Measurements from ENCODE around the gene RGS17.

RGS17 gene

DNA sequence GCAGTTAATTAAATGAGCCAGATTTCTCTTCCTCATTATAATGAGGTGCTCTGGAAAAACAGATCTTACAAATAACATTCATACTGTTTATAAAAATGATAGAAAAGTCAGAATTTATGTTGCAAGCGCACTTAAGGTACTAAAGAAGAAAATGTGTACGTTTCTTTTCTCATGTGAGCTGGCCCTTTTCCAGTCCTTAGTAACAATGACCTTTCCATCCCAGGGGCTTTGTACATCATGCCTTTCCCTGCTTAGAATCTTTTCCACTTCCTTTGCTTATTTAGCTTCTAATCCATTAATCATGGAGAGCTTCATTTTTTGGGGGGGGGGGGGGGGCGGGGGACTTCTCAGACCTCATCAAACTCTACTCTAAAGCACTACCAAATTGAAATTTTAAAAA is 153.0 kb downstream of the RGS17 start:
- Histone ChIP-seq H3K79me1 (ENCODE audit: low read length) (no peaks in the 10 kb centered on the region), H3K18ac (ENCODE audit: low read length) (no peak overlapping the region), H3K9me3 (ENCODE audit: insufficient read depth, low read depth, low read length) (no peaks in the 10 kb centered on the region), H3K27ac (ENCODE audit: low read depth, low read length) (no peak overlapping the region), H3K9ac (ENCODE audit: low read length) (no peak overlapping the region), H3K27me3 (ENCODE audit: insufficient read depth, low read length) (no peaks in the 10 kb centered on the region), H3K4me2 (ENCODE audit: low read length) (no peak overlapping the region), H2AFZ (ENCODE audit: insufficient read depth, low read length, poor library complexity) (no peak overlapping the region), H4K12ac (ENCODE audit: low read depth, low read length) (no peak overlapping the region), H2AK5ac (ENCODE audit: low read length) (no peak overlapping the region), H3K4me3 (ENCODE audit: low read depth, low read length) (no peak overlapping the region), H4K91ac (ENCODE audit: low read depth, low read length) (no peak overlapping the region), H3K4ac (ENCODE audit: low read depth, low read length) (no peak overlapping the region), H2BK12ac (ENCODE audit: low read length) (no peak overlapping the region), H2BK120ac (ENCODE audit: insufficient read depth, low read length, poor library complexity) (no peak overlapping the region), H3K36me3 (ENCODE audit: control insufficient read depth in 1 of 2, insufficient read depth in 2 of 2, low read length in 2 of 2) (peaks cover 2 to 11% of the 10 kb centered on the region in 2 experiments), H3K79me2 (ENCODE audit: control insufficient read depth, insufficient read depth, low read length, poor library complexity) (peaks cover 12% of the 10 kb centered on the region), H3K4me1 (ENCODE audit: control insufficient read depth in 1 of 2, insufficient read depth in 2 of 2, low read length in 2 of 2) (peaks cover 0 to 2% of the 10 kb centered on the region in 2 experiments), H2BK5ac (ENCODE audit: low read depth, low read length, poor library complexity) (no peak overlapping the region), H4K8ac (ENCODE audit: low read depth, low read length) (no peak overlapping the region), H3K14ac (ENCODE audit: low read length) (no peak overlapping the region), H3K23ac (ENCODE audit: low read length) (no peak overlapping the region)
- no peak for DNase-seq
- no CpG with 5 or more reads among the region's 3 CpGs for WGBS (ENCODE audit: extremely low coverage, insufficient coverage, insufficient read length)

DNA sequence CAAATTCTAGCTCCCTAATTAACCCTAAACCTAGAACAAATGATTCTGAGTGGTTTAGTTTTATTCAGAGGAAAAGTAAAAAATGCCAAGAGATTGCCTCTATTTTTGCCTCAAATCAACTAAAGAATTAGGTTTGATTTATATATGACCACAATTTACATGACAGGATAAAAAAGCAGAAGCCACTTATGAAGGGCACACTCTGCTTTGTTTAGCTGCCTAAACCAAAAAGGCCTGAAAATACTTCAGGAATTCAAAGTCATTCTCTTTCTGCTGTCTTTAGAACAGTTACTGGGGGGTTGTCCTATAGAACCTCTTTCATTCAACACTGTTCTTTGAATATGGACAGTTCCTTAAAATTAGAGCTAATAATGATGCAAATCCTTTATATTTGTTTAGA is 153.5 kb downstream of the RGS17 start:
- Histone ChIP-seq H3K4ac (ENCODE audit: low read depth, low read length) (no peak overlapping the region), H3K36me3 (ENCODE audit: control insufficient read depth in 1 of 2, insufficient read depth in 2 of 2, low read length in 2 of 2) (peaks cover 2 to 11% of the 10 kb centered on the region in 2 experiments), H2BK5ac (ENCODE audit: low read depth, low read length, poor library complexity) (no peak overlapping the region), H3K9me3 (ENCODE audit: insufficient read depth, low read depth, low read length) (no peaks in the 10 kb centered on the region), H3K23ac (ENCODE audit: low read length) (no peak overlapping the region), H3K27ac (ENCODE audit: low read depth, low read length) (no peak overlapping the region), H3K9ac (ENCODE audit: low read length) (no peak overlapping the region), H3K4me1 (ENCODE audit: control insufficient read depth in 1 of 2, insufficient read depth in 2 of 2, low read length in 2 of 2) (peaks cover 0 to 2% of the 10 kb centered on the region in 2 experiments), H3K4me3 (ENCODE audit: low read depth, low read length) (no peak overlapping the region), H3K14ac (ENCODE audit: low read length) (no peak overlapping the region), H3K79me2 (ENCODE audit: control insufficient read depth, insufficient read depth, low read length, poor library complexity) (peaks cover 10% of the 10 kb centered on the region), H2BK120ac (ENCODE audit: insufficient read depth, low read length, poor library complexity) (no peak overlapping the region), H2BK12ac (ENCODE audit: low read length) (no peak overlapping the region), H4K91ac (ENCODE audit: low read depth, low read length) (no peak overlapping the region), H4K8ac (ENCODE audit: low read depth, low read length) (no peak overlapping the region), H4K12ac (ENCODE audit: low read depth, low read length) (no peak overlapping the region), H3K79me1 (ENCODE audit: low read length) (no peaks in the 10 kb centered on the region), H3K18ac (ENCODE audit: low read length) (no peak overlapping the region), H3K4me2 (ENCODE audit: low read length) (no peak overlapping the region), H3K27me3 (ENCODE audit: insufficient read depth, low read length) (no peaks in the 10 kb centered on the region), H2AFZ (ENCODE audit: insufficient read depth, low read length, poor library complexity) (no peak overlapping the region), H2AK5ac (ENCODE audit: low read length) (no peak overlapping the region)
- DNase-seq = no peak

DNA sequence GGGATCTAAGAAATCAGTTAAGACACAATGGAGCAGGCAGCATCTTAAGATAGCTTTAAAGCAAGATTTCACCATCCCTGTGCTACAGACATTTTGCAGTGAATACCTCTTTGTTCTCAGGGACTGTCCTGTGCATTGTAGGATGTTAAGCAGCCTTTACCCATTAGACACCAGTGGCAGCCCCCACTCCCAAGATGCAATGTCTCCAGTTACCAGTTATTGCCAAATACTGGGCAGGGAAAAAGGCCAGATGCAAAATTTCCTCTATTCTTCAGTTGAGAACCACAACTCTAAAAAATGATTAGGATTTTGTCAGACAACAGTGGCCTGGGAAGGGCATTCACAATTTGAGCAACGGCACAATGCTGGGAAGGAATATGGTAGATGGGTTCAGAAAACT is 154.3 kb downstream of the RGS17 start:
- no peak overlapping the region for H3K14ac ChIP-seq (ENCODE audit: low read length)
- no peaks in the 10 kb centered on the region for H3K79me1 ChIP-seq (ENCODE audit: low read length)
- peaks cover 0 to 2% of the 10 kb centered on the region in 2 experiments for H3K4me1 ChIP-seq (ENCODE audit: control insufficient read depth in 1 of 2, insufficient read depth in 2 of 2, low read length in 2 of 2)
- H2AFZ ChIP-seq (ENCODE audit: insufficient read depth, low read length, poor library complexity) = no peak overlapping the region
- H2BK120ac ChIP-seq (ENCODE audit: insufficient read depth, low read length, poor library complexity) = no peak overlapping the region
- no peaks in the 10 kb centered on the region for H3K27me3 ChIP-seq (ENCODE audit: insufficient read depth, low read length)
- no peak overlapping the region for H2BK12ac ChIP-seq (ENCODE audit: low read length)
- H3K79me2 ChIP-seq (ENCODE audit: control insufficient read depth, insufficient read depth, low read length, poor library complexity) = peaks cover 4% of the 10 kb centered on the region
- no peak overlapping the region for H4K8ac ChIP-seq (ENCODE audit: low read depth, low read length)
- no peaks in the 10 kb centered on the region for H3K9me3 ChIP-seq (ENCODE audit: insufficient read depth, low read depth, low read length)
- H3K27ac ChIP-seq (ENCODE audit: low read depth, low read length) = no peak overlapping the region
- H3K4ac ChIP-seq (ENCODE audit: low read depth, low read length) = peak overlapping the region; percentile 64
- no peak overlapping the region for H4K91ac ChIP-seq (ENCODE audit: low read depth, low read length)
- no peak overlapping the region for H3K9ac ChIP-seq (ENCODE audit: low read length)
- no peak overlapping the region for H4K12ac ChIP-seq (ENCODE audit: low read depth, low read length)
- DNase-seq = no peak
- no CpG with 5 or more reads among the region's 1 CpG for WGBS (ENCODE audit: extremely low coverage, insufficient coverage, insufficient read length)
- H3K4me2 ChIP-seq (ENCODE audit: low read length) = no peak overlapping the region
- H3K4me3 ChIP-seq (ENCODE audit: low read depth, low read length) = no peak overlapping the region
- H2AK5ac ChIP-seq (ENCODE audit: low read length) = no peak overlapping the region
- peaks cover 2 to 11% of the 10 kb centered on the region in 2 experiments for H3K36me3 ChIP-seq (ENCODE audit: control insufficient read depth in 1 of 2, insufficient read depth in 2 of 2, low read length in 2 of 2)
- no peak overlapping the region for H2BK5ac ChIP-seq (ENCODE audit: low read depth, low read length, poor library complexity)
- no peak overlapping the region for H3K18ac ChIP-seq (ENCODE audit: low read length)
- no peak overlapping the region for H3K23ac ChIP-seq (ENCODE audit: low read length)

GRCh38 chr6:152975204-152975915 is 155.7 kb downstream of the RGS17 start:
- Histone ChIP-seq H3K27ac (ENCODE audit: low read depth, low read length) (no peak overlapping the region), H3K4ac (ENCODE audit: low read depth, low read length) (peak overlapping the region; percentile 52), H3K9me3 (ENCODE audit: insufficient read depth, low read depth, low read length) (no peaks in the 10 kb centered on the region), H2AK5ac (ENCODE audit: low read length) (no peak overlapping the region), H3K79me2 (ENCODE audit: control insufficient read depth, insufficient read depth, low read length, poor library complexity) (peaks cover 4% of the 10 kb centered on the region), H3K4me1 (ENCODE audit: control insufficient read depth in 1 of 2, insufficient read depth in 2 of 2, low read length in 2 of 2) (peaks cover 0 to 2% of the 10 kb centered on the region in 2 experiments), H3K14ac (ENCODE audit: low read length) (no peak overlapping the region), H3K18ac (ENCODE audit: low read length) (no peak overlapping the region), H4K91ac (ENCODE audit: low read depth, low read length) (no peak overlapping the region), H3K36me3 (ENCODE audit: control insufficient read depth in 1 of 2, insufficient read depth in 2 of 2, low read length in 2 of 2) (peaks cover 2 to 13% of the 10 kb centered on the region in 2 experiments), H2AFZ (ENCODE audit: insufficient read depth, low read length, poor library complexity) (no peak overlapping the region), H2BK120ac (ENCODE audit: insufficient read depth, low read length, poor library complexity) (no peak overlapping the region), H3K4me3 (ENCODE audit: low read depth, low read length) (no peak overlapping the region), H4K12ac (ENCODE audit: low read depth, low read length) (no peak overlapping the region), H3K9ac (ENCODE audit: low read length) (no peak overlapping the region), H2BK12ac (ENCODE audit: low read length) (no peak overlapping the region), H3K23ac (ENCODE audit: low read length) (no peak overlapping the region), H3K27me3 (ENCODE audit: insufficient read depth, low read length) (no peaks in the 10 kb centered on the region), H3K79me1 (ENCODE audit: low read length) (no peaks in the 10 kb centered on the region), H3K4me2 (ENCODE audit: low read length) (no peak overlapping the region), H4K8ac (ENCODE audit: low read depth, low read length) (no peak overlapping the region), H2BK5ac (ENCODE audit: low read depth, low read length, poor library complexity) (no peak overlapping the region)
- no peak for DNase-seq
- WGBS (ENCODE audit: extremely low coverage, insufficient coverage, insufficient read length) = no CpG with 5 or more reads among the region's 4 CpGs
